GM13977 (cell line): ENCODE measurements around the gene THOC2.

Experiments used
- DNase-seq: peaks from one replicate; pipeline ENCODE4 v3.0.0; 2012; ENCODE audit warnings: low spot score
- in situ Hi-C: fragments of 300-500 bp; cut with MboI; formaldehyde crosslinking; loops from one replicate; pipeline ENCODE4 v1.12.0; 2022; ENCODE audit warnings: low sequenced_read_pairs, low pct_unique_long_range_greater_than_20kb, mixed read lengths, inconsistent platforms; ENCODE audit not compliant: unreplicated experiment
- TF ChIP-seq, protein P1 (sequence below): IDR thresholded peaks from 2 replicates; pipeline ENCODE4 v1.5.1; 2012; ENCODE audit warnings: mild to moderate bottlenecking, control low read depth; ENCODE audit not compliant: insufficient read depth; ENCODE audit errors: extremely low read depth, missing control alignments

The THOC2 gene

DNA sequence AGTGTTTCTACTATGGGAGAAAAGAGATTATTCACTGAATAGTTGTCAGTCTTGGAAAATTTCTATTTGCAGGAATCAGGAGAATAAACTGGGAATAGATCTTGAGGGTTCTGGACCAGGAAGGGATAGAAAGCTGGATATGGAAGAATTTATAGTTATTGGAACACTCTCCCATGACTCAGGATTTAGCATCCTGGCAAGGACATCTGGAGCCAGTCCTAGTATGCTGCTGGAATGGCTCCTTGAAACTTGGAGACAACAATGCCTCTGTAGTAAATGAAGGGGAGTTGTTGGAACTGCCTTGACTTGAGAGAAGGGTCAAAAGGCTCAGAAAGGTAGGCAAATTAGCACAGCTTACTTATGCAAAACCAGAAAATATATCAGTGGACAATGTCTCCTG, 23.5 kb upstream of the THOC2 start:
- TF ChIP-seq, protein P1, sequence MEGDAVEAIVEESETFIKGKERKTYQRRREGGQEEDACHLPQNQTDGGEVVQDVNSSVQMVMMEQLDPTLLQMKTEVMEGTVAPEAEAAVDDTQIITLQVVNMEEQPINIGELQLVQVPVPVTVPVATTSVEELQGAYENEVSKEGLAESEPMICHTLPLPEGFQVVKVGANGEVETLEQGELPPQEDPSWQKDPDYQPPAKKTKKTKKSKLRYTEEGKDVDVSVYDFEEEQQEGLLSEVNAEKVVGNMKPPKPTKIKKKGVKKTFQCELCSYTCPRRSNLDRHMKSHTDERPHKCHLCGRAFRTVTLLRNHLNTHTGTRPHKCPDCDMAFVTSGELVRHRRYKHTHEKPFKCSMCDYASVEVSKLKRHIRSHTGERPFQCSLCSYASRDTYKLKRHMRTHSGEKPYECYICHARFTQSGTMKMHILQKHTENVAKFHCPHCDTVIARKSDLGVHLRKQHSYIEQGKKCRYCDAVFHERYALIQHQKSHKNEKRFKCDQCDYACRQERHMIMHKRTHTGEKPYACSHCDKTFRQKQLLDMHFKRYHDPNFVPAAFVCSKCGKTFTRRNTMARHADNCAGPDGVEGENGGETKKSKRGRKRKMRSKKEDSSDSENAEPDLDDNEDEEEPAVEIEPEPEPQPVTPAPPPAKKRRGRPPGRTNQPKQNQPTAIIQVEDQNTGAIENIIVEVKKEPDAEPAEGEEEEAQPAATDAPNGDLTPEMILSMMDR: no peak
- no peak for DNase-seq

DNA sequence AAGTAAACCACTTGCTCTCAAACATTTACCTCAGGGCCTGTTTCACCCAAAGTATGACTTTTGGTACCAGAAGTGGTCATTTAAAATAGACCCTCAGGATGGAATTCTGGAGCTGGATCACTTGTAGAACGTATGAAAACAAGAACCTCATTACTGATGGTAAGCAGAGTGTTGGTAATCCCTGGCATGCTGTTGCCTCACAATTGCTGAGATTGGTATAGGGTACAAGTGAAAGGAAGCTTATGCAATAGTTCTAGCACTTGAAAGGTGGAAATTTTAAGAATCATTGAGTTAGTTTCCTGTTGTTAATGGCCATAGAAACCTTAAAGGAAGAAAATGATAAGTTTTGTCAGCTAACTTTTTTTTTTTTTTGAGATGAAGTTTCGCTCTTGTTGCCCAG, 22.3 kb upstream of the THOC2 start:
- TF ChIP-seq, protein P1: no peak
- in situ Hi-C loops: no loop called here

More for the DNA sequence above, 23.5 kb upstream of the THOC2 start:
- in situ Hi-C loops: no loop called here

GRCh38 chrX:123753656-123754350, 21.0 kb upstream of the THOC2 start:
- TF ChIP-seq, protein P1: no peak
- in situ Hi-C loops: no loop called here
- no peak for DNase-seq

More for the DNA sequence above, 22.3 kb upstream of the THOC2 start:
- no peak for DNase-seq

- no peak for DNase-seq
- in situ Hi-C loops: no loop called here
- TF ChIP-seq, protein P1: no peak
Observed at GRCh38 chrX:123749643-123750042, 16.8 kb upstream of the THOC2 start.

- in situ Hi-C loops: no loop called here
- TF ChIP-seq, protein P1: no peak
- DNase-seq: no peak
Observed at GRCh38 chrX:123745511-123745910, 12.7 kb upstream of the THOC2 start.

DNA sequence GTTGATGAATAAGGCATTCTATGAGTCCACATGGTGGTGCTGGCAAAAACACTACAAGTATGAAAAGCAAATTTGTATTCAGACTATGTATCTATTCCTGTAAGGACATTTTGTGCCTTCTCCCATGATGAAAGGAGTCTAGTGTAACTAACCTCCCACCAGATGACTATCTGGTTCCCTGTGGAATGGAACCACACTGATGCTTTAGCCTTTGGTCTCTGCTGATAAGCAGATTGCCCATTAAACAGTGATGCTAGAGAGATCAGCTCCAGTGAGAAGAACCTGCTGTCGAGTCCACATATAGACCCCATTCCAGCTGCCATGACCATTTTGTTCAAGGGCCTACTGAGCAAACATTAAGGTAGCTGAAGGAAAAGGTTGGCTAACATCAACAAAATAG, 10.5 kb upstream of the THOC2 start:
- in situ Hi-C loops: no loop called here
- DNase-seq: no peak
- TF ChIP-seq, protein P1: no peak
